Measurements from ENCODE around the gene SPOUT1.
A peak's percentile ranks its signal among the peaks of the same experiment; 100 is the strongest.
"Not testable (repeated sequence)": the region's sequence is repeated elsewhere in the genome, so short reads cannot be mapped to it uniquely, and the experiment has no call there.

SPOUT1 gene, protein sequence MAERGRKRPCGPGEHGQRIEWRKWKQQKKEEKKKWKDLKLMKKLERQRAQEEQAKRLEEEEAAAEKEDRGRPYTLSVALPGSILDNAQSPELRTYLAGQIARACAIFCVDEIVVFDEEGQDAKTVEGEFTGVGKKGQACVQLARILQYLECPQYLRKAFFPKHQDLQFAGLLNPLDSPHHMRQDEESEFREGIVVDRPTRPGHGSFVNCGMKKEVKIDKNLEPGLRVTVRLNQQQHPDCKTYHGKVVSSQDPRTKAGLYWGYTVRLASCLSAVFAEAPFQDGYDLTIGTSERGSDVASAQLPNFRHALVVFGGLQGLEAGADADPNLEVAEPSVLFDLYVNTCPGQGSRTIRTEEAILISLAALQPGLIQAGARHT

DNA sequence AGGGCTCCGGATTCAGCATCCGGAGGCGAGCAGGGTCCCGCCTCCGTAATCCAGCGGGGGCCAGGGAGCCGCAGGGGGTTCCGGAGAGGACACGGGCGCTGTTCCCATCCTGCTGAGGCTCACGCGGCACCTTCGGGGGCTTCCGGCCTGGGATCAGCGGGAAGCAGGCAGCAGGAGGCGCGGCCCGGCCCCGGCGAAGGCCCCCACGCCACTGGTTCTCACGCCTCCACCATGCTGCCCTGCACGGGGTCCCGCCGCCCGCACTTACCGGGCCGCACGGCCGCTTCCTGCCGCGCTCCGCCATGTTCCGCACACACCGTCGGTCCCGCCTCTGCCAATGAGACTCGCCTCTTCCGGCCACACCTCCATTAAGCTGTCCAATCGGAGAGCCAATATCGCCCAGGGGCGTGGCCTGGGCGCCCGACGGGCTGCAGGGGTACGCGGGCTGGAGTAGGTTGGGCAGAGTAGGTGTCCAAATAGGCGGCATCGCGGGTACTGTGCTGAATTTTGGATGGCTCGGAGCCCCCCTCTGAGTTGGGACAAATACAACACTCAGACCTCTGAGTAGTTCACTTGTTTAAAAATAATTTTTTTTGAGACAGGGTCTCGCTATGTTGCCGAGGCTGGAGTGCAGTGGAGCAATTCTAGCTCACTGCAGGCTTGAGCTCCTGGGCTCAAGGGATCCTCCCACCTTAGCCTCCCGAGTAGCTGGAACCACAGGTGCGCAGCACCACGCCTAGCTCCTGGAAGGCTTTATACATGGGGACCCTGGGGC is at the start of gene SPOUT1:
TSS of gene SPOUT1 (minus strand) at position 318 of the 775 bp plus-strand sequence. CDS start at position 304, 14 bp downstream.
- peak within 1 kb of the TSS; percentile 79 for H3K4me3 ChIP-seq (ENCODE audit: low read depth, low read length)
- peak; percentile 63 for DNase-seq (ENCODE audit: low read depth)

DNA sequence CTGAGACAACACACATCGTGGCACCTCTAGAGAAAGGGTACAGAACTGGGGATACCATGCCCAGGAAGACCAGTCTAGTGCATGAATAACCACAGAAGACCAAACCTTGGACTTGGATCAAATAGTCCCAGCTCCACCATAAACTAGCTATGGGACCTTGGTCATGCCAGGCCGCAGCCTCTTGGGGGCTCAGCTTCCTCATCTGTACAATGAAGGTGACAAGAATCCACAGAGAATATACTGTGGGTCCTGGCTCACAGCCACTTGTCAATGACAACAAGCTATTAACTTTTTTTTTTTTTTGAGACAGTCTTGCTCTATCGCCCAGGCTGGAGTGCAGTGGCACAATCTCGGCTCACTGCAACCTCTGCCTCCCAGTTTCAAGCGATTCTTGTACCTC is 48.3 kb upstream of the SPOUT1 start:
- no peak for DNase-seq (ENCODE audit: low read depth)
- H3K4me3 ChIP-seq (ENCODE audit: low read depth, low read length), result no peak overlapping the region

DNA sequence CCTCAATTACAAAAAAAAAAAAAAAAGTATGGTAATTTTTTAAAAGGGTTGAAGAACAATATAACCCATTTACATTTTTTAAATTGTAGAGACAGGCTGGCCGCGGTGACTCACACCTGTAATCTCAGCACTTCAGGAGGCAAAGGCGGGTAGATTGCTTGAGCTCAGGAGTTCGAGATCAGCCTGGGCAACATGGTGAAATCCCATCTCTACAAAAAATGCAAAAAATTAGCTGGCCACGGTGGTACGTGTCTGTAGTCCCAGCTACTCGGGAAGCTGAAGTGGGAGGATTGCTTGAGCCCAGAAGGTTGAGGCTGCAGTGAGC is 41.3 kb upstream of the SPOUT1 start:
- not testable (repeated sequence) for H3K4me3 ChIP-seq (ENCODE audit: low read depth, low read length); DNase-seq (ENCODE audit: low read depth)

DNA sequence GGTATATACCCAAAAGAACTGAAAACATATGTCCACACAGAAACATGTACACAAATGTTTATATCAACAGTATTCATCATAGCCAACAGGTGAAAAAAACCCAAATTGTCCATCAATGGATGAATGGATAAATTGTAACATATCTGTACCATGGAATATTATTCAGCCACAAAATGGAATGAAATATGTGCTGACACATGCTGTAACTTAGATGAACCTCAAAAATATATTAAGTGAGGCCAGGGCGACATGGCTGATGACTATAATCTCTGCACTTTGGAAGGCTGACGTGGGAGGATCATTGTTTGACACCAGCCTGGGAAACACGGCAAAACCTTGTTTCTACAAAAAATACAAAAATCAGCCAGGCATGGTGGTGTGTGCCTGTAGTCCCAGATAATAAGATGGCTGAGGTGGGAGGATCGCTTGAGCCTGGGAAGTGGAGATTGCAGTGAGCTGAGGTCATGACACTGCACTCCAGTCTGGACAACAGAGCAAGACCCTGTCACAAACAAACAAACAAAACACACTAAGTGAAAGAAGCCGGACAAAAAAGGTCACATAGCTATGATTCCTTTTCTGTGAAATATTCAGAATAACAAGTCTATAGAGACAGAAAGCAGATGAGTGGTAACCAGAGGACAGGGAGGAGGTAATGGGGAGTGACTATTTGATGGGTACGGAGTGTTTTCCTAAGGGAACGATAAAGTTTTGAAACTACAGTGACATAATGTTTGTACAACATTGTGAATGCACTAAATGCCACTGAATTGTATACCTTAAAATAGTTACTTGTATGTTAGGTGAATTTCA is 40.7 kb upstream of the SPOUT1 start:
- no peak for DNase-seq (ENCODE audit: low read depth)
- no peak overlapping the region for H3K4me3 ChIP-seq (ENCODE audit: low read depth, low read length)

DNA sequence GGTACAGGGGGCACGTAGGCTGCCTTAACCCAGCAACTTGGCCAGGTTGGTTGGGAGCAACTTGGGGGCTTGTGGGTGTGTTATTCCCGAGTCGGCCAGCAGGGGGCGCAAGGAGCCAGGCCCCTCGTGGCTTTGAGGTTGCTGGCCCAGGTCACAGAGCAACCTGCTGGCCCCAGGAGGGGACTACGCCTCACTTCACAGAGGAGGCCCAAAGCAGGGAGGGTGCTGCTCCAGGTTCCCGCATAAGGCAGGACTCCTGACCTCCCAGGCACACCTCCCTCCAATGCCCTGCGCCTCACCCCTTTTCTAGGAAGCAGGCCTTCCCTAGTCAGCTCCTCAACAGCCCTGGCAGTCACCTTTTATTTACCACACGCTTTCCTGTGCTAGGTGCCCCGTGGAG is 34.1 kb upstream of the SPOUT1 start:
- no peak overlapping the region for H3K4me3 ChIP-seq (ENCODE audit: low read depth, low read length)
- DNase-seq (ENCODE audit: low read depth), result no peak

DNA sequence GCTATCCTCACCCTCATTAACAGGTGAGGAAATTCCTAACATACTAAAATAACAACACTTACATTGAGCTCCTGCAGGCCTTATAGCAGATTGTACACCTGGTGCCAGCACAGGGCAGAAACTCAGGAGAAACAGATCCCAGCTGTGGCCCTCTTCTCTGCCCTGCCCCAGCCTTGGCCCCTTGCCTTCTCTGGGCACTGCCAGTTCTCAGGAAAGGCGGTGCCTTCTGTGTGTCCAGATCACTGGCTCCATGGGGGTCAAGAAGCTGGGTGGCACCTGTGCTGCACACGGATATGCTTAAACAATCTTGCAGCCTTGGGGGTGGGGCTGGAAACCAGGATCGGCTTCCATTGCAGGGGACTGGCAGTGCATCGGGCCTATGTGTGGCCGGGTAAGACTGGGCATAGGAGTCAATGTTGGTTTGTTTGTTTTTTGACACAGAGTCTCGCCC is 32.8 kb upstream of the SPOUT1 start:
- H3K4me3 ChIP-seq (ENCODE audit: low read depth, low read length), result no peak overlapping the region
- no peak for DNase-seq (ENCODE audit: low read depth)

DNA sequence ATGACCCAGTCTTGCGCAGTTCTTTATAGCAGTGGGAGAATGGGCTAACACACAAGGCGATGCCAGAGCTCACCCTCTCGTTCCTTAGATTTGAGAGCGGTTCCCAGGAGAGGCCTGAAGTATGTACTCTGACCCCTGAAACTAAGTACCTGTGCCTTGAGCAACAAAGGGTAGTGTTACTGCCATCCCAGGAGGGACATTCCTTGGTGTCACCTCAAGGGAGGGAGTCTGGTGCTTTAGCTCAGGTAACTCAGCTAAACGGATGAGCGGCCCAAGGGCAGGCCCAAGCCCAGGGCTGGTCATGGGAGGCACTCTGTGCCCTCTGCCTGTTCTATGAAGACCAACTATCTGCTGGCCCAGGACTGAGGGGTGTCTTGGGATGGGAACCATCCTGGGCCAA is 31.9 kb upstream of the SPOUT1 start:
- no peak overlapping the region for H3K4me3 ChIP-seq (ENCODE audit: low read depth, low read length)
- DNase-seq (ENCODE audit: low read depth), result no peak

DNA sequence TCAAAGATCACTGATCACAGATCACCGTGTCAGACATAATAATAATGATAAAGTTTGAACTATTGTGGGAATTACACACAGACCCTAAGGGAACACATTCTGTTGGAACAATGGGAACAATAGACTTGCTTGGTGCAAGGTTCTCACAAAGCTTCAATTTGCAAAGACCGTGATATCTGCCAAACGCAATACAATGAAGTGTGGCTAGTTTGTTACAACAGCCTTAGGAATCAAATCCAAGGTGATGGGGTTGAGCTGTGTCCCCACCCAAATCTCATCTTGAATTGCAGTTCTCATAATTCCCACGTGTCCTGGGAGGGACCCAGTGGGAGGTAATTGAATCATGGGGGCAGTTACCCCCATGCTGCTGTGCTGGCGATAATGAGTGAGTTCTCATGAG is 31.3 kb upstream of the SPOUT1 start:
- H3K4me3 ChIP-seq (ENCODE audit: low read depth, low read length), result no peak overlapping the region
- no peak for DNase-seq (ENCODE audit: low read depth)

DNA sequence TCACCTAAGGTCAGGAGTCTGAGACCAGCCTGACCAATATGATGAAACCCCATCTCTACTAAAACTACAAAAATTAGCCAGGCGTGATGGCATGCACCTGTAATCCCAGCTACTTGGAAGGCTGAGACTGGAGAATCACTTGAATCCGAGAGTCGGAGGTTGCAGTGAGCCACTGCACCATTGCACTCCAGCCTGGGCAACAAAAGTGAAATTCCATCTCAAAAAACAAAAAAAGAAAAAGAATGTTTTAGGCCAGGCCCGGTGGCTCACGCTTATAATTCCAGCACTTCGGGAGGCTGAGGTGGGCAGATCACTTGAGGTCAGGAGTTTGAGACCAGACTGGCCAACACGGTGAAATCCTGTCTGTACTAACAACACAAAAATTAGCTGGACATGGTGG is 28.9 kb upstream of the SPOUT1 start:
- H3K4me3 ChIP-seq (ENCODE audit: low read depth, low read length); DNase-seq (ENCODE audit: low read depth): not testable (repeated sequence)

DNA sequence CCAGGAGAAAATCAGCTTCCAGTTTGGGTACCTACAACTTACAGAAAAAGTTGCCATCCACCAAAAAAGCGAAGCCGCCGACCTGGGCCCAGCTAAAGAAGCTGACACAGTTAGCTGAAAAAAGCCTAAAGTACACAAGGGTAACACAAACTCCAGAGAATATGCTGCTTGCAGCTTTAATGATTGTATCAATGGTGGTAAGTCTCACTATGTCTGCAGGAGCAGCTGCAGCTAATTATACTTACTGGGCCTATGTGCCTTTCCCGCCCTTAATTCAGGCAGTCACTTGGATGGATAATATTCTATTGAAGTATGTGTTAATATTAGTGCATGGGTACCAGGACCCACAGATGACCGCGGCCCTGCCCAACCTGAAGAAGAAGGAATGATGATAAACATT is 24.9 kb upstream of the SPOUT1 start:
- DNase-seq (ENCODE audit: low read depth); H3K4me3 ChIP-seq (ENCODE audit: low read depth, low read length): not testable (repeated sequence)

DNA sequence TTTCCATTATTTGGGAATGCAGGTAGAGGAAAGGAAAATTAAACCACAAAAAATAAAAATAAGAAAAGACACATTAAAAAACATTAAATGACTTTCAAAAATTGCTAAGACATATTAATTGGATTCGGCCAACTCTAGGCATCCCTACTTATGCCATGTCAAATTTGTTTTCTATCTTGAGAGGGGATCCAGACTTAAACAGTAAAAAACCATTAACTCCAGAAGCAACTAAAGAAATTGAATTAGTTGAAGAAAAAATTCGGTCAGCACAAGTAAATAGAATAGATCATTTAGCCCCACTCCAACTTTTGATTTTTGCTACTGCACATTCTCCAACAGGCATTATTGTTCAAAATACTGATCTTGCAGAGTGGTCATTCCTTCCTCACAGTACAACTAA is 23.1 kb upstream of the SPOUT1 start:
- DNase-seq (ENCODE audit: low read depth); H3K4me3 ChIP-seq (ENCODE audit: low read depth, low read length): not testable (repeated sequence)

DNA sequence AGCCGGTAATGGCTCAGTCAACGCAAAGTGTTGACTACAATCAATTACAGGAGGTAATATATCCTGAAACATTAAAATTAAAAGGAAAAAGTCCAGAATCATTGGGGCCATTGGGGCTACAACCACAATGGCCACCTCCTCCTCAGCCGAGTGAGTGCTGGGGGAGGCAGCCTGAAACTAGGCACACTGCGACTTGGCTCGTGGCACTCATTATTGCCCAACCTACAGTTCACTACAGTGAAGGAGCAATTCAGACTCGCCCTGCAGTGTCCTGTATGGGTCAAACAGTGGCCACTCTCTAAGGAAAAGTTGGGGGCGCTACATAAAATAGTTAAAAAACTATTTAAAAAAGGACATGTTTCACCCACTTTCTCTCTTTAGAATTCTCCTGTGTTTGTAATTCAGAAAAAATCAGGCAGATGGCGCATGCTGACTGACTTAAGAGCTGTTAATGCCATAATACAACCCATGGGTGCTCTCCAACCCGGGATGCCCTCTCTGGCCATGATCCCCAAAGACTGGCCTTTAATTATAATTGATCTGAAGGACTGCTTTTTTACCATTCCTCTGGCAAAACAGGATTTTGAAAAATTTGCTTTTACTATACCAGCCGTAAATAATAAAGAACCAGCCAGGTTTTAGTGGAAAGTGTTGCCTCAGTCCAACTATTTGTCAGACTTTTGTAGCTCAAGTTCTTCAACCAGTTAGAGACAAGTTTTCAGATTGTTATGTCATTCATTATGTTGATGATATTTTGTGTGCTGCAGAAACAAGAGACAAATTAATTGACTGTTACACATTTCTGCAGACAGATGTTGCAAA is 22.4 kb upstream of the SPOUT1 start:
- not testable (repeated sequence) for DNase-seq (ENCODE audit: low read depth); H3K4me3 ChIP-seq (ENCODE audit: low read depth, low read length)

DNA sequence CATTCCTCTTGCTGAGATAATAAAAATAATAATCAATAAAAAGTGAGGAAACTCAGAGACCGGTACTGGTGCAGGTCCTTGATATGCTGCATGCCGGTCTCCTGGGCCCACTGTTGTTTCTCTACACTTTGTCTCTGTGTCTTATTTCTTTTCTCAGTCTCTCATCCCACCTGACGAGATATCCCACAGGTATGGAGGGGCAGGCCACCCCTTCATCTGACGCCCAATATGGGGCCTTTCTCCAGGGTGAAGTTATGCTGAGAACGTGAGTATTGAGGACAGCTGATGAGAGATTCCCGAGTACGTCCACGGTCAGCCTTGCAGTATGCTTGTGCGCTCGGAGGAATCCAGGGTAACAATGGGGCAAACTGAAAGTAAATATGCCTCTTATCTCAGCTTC is 21.4 kb upstream of the SPOUT1 start:
- not testable (repeated sequence) for H3K4me3 ChIP-seq (ENCODE audit: low read depth, low read length); DNase-seq (ENCODE audit: low read depth)

DNA sequence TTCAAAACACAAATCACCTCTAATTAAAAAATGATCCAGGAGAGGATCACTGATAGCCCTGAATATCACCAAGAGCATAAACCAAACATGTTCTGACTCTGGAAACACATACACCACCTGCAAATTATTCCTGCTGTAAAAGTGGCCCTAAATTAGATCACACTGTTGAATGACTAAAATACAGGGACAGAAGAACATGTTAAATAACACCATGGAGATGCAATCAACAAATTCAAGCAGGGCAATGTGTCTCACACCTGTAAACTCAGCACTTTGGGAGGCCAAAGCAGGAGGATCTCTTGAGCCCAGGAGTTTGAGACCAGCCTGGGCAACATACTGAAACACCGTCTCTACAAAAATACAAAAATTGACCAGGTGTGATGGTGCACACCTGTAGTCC is 18.2 kb upstream of the SPOUT1 start:
- DNase-seq (ENCODE audit: low read depth), result no peak
- H3K4me3 ChIP-seq (ENCODE audit: low read depth, low read length), result no peak overlapping the region

DNA sequence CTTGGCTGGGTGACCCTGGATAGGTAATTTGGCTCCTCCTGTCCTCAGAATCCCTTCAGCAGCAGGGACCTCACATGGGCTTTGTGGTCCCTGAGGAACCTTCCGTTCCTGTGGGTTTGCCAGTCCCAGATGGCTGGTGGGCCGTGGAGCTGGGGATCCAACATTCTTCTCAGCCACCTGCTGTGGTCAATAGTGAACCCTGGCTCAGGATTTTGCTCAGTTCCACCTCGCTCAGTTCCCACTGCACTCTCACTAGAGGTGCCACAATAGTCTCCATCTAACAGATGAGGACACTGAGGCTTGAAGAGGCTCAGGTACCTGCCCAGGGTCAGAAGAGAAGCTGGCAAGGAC is 17.1 kb upstream of the SPOUT1 start:
- no peak overlapping the region for H3K4me3 ChIP-seq (ENCODE audit: low read depth, low read length)
- DNase-seq (ENCODE audit: low read depth), result no peak

DNA sequence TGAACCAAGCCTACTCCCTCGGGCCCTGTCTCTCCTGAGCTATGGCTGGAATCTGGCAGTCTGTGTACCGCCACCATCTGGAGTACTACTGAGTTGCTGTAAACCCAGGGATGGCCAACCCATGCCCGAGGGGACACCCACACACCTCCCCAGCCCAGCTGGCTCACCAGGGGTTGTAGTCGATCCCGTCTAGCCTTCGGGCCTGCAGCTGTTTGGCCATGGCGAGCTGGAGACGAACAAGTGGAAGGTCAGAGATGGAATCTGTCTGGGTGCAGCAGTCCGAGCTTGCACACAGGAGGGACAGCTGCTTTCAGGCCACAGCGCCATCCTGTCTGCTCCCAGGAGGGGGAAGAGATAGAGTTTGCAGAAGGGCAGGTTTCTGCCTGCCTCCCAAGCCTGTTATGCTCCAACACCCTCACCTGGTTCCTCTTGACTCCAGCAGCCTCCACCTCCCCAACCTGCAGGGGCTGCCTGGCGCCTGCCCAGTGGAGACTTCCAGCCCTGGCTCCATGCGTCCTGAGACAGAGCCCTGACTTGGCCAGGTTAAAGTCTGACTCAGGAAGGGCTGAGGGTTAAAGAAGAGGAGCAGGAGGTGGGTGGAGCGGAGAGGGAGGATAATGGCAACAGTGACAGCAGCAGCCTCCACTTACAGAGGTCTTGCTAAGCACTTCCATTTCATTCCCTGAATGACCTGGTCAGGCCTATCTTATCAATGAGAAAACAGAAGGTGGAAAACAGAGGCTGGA is 15.8 kb upstream of the SPOUT1 start:
- no peak overlapping the region for H3K4me3 ChIP-seq (ENCODE audit: low read depth, low read length)
- peak; percentile 45 for DNase-seq (ENCODE audit: low read depth)

DNA sequence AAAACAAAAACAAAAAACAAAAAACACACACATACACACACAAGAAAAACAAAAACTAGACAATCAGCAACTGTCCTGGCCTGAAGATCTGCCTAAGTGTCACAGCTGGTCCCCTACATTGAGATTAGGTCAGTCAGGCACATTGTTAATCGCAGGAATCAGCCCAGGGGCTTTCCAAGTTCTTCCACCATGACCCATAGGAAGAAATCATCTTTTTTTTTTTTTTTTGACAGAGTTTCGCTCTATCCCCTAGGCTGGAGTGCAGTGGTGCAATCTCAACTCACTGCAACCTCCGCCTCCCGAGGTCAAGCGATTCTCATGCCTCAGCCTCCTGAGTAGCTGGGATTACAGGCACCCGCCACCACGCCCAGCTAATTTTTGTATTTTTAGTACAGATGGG is 13.6 kb upstream of the SPOUT1 start:
- H3K4me3 ChIP-seq (ENCODE audit: low read depth, low read length); DNase-seq (ENCODE audit: low read depth): not testable (repeated sequence)

DNA sequence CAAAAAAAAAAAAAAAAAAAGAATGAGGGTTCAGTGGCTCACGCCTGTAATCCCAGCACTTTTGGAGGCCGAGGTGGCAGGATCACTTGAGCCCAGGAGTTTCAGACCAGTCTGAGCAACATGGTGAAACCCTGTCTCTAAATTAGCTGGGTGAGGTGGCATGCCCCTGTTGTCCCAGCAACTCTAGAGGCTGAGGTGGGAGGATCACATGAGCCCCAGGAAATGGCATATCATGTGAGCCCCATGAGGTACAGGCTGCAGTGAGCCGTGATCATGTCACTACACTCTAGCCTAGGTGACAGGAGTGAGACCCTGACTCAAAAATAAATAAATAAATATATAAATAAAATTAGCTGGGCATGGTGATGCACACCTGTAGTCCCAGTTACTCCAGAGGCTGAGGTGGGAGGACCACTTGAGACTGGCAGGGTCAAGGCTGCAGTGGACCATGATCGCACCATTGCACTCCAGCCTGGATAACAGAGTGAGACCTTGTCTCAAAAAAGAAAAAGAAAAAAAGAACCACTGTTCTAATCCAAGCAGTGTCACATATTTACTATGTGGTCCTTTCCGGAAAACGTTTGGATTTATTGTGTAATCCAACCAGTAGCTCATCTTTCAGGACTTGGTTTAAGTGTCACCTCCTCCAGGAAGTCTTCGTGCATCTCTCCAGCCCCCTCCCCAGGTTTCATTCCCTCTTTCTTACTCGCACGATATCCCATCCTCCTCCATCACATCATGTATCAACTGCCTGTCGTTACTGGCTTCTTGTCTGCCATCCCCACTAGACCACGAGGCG is 12.3 kb upstream of the SPOUT1 start:
- H3K4me3 ChIP-seq (ENCODE audit: low read depth, low read length), result no peak overlapping the region
- no peak for DNase-seq (ENCODE audit: low read depth)

Data from skeletal muscle cell (primary cell).